GM18519 (cell line): Measurements from ENCODE around the gene TEKT2.

ENCODE experiments used
- ATAC-seq: cut with Tn5 transposase; IDR thresholded peaks from one replicate; pipeline ENCODE4 v1.9.1; 2021; ENCODE audit warnings: mild to moderate bottlenecking, moderate library complexity; ENCODE audit not compliant: unreplicated experiment, low FRiP score

The TEKT2 gene

GRCh38 chr1:36086529-36087232, 2.8 kb downstream of the TEKT2 start:
- ATAC-seq = no peak

GRCh38 chr1:36087233-36088123, 3.6 kb downstream of the TEKT2 start:
- ATAC-seq = no peak

DNA sequence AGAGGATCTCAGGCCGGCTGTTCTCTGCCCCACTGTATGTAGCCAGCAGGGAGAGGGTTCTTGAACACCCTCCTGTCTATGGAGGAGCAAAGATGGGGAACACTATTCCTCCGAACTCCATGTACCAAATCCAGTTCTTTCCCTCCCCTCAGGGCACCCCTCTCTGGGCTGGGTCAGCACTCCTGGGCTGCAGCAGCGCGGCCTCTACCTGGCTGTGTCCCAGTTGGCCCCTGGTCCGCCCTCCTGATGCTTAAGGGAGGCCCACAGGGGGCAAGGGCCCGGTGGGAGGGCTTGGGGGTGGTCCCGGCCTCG, 4.3 kb downstream of the TEKT2 start:
- no peak for ATAC-seq

DNA sequence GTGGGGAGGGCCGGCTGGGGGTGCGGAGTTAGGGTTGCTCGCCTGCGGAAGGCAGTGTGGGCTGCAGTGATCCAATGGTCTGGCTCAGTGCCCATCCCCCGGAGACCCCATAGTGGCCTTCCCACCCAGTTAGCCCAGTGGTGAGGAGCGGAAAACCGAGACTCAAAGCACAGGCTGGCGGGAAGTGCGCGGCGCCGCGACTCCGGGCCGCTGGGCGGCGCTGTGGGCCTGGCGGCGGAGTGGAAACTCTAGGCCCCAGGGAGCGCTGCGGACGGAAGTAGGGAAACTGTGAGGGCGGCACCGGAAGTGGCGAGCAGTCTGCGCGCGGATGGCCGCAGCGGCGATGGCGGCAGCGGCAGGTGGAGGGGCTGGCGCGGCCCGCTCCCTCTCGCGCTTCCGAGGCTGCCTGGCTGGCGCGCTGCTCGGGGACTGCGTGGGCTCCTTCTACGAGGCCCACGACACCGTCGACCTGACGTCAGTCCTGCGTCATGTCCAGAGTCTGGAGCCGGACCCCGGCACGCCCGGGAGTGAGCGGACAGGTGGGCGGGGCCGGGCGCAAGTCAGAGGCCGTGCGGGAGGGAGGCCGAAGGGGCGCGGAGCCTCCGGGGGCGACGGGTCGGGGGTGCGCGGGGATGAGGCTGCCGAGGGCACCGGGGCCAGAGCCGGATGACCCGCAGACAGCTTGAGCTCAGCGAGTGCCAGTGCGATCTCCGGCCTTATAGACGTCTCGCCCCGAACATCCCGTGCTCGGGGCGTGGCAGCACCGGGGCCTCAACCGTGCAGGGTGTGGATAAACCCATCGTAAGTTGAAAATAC, 4.9 kb downstream of the TEKT2 start, which contains the start of gene ADPRS:
Gene ADPRS (plus strand): TSS at position 316 of the 816 bp plus-strand sequence. CDS start 13 bp downstream, at position 329.
- ATAC-seq = peak; percentile 64

GRCh38 chr1:36089393-36090121, 5.7 kb downstream of the TEKT2 start:
- ATAC-seq = no peak

DNA sequence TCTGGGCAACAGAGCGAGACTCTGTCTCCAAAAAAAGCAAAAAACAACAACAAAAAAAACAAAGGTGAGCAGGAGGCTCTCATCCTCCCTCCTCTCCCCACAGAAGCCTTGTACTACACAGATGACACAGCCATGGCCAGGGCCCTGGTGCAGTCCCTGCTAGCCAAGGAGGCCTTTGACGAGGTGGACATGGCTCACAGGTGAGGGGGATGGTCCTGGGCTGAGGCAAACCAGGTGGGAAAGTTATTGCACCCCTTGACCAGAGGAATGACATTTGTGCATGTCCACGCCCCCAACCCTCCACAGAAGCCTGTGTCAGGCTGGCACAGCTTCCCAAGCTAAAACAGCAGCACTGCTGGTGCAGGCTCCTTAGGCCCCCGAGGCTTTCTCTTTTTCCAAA, 7.2 kb downstream of the TEKT2 start:
- ATAC-seq = no peak

- ATAC-seq = no peak
Measured at GRCh38 chr1:36091698-36092097, 7.8 kb downstream of the TEKT2 start.

DNA sequence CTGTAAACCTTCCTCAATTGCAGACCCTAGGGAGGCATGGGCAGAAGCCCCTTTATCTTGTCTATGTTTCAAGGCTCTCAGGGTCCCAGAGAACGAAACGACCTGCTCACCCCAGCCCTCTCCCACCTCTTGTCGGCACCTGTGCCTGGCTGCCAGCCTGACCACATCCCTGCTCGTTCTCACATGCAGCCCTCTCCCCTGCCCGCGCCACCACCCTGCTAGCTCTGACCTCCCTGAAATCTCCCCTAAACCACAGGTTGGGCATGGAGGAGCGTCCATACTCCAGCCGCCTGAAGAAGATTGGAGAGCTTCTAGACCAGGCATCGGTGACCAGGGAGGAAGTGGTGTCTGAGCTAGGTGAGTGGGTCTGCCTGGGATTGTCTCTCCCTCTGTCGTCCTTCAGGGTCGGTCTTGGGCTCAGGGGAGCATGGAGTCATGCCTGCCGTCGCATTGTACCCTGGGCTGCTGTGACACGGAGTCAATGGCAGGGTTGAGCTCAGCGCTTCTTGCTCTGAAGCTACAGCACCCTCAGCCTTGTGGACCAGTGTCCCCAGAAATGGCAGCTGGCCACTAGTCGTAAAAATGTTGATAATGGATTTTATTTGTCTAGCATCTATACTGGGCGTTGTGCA, 8.4 kb downstream of the TEKT2 start:
- no peak for ATAC-seq

DNA sequence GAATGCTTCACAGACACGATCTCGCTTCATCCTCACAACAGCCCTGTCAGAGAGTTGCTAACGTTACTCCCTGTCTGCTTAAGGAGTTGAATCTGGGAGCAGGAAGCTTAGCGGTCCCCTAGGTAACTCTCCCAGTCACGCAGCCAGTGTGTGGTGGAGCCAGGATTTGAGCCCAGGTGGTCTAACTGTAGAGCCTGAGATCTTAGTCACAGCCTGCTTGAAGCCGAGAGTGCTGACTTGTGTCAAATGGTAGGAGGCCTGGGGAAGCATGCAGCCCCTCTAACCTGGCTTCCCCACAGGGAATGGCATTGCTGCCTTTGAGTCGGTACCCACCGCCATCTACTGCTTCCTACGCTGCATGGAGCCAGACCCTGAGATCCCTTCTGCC, 8.9 kb downstream of the TEKT2 start:
- ATAC-seq = no peak

DNA sequence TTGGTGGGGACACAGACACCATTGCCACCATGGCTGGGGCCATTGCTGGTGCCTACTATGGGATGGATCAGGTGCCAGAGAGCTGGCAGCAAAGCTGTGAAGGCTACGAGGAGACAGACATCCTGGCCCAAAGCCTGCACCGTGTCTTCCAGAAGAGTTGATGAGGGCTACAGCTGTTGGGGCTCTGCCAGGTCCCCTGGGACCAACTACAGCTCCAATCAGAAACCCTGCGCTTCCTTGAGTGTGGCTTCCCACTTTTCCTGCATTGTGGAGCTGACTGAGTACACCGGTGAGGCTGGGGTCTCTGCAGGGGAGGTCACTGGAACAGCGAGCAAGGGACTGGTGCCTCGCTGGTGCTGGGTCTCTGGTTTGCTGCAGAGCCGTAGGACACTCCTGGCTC, 9.3 kb downstream of the TEKT2 start:
- ATAC-seq = no peak

- no peak for ATAC-seq
Measured at GRCh38 chr1:36093929-36094328, 10.0 kb downstream of the TEKT2 start.

DNA sequence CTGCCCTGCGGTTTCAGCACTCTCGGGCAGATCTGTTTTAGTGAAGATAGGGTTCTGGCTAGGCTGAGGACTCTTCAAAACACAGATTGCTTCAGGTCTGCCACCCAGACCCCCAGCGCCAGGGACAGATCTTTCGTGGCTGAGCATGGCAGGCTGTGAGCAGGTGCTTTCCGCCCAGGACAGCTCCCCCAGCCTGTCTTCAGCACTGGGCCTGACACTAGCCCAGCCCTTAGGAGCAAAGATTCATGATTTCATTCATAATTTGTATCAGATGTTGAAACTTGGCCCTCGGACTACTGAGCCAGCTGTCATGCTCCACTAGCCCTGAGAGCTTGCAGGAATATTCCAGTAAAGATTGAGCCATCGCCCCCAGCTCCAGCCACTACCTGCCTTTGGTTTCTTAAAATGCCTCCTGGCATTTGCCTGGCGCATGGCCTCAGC, 10.7 kb downstream of the TEKT2 start:
- no peak for ATAC-seq

DNA sequence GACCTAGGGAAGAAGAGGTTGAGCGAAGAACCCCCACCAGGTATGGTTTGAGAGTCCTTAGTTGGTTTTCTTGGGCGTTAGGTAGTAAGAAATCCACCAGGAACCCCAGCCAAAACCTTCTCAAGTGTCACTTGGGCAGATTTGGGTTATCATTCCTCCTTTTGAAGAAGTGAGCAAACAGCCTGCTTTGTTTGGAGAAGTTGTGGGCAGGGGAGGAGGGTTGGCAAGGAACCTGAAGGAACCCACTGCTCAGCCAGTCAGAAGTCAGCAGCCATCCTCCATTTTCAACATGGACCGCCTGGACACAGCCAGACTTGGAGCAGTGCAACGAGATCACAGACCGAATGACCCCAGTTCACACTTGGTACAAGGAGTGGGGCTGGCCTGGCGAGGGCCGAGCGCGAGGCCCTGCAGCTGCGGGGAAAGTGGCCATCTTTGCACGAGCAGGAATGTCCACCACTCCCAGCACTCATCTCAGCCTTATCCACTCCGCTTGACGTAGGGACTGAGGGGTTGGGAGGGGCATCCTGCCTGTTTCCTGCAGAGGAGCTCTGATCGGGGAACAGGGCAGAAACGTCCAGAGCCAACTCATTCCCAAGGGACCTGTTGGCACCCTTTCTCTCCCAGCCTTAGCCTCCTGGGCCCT, 12.0 kb downstream of the TEKT2 start:
- no peak for ATAC-seq

GRCh38 chr1:36096500-36097432, 12.9 kb downstream of the TEKT2 start:
- ATAC-seq = no peak

GRCh38 chr1:36097693-36098585, 14.0 kb downstream of the TEKT2 start:
- ATAC-seq = no peak

DNA sequence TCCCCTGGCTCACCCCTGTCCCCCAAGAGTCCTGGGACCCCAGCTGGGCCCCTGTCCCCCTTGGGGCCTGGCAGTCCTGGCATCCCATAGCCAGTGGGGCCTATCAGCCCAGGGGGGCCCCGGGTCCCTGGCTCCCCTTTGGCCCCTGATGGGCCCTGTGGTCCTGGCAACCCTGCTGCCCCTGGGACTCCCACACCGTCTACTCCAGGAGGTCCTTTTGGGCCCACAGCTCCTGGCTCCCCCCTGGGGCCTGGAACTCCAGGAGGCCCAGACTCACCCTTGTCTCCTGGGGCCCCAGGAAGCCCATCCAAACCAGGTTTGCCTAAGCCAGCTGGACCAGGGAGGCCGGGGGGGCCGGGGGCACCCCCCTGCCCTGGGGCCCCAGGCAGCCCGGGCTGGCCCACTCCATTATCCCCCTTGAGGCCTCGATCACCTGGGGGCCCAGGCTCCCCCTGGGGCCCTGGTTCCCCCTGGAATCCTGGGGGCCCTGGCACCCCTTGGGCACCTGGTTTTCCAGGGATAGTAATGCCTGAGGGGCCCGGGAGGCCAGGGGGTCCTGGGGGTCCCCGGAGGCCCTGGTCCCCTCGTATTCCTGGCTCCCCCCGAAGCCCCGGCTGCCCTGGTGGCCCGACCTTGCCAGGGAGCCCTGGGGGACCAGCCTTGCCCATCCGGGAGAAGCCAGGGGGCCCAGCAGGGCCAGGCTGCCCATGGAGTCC, 14.9 kb downstream of the TEKT2 start:
- no peak for ATAC-seq
